ENCODE measurements around the gene C1R.

C1R gene

GRCh38 chr12:7092229-7092985 lies at the start of gene C1R:
C1R (minus strand) TSS chr12:7092445; CDS start chr12:7092388, 57 bp downstream.
- DNase-seq = no peak

DNA sequence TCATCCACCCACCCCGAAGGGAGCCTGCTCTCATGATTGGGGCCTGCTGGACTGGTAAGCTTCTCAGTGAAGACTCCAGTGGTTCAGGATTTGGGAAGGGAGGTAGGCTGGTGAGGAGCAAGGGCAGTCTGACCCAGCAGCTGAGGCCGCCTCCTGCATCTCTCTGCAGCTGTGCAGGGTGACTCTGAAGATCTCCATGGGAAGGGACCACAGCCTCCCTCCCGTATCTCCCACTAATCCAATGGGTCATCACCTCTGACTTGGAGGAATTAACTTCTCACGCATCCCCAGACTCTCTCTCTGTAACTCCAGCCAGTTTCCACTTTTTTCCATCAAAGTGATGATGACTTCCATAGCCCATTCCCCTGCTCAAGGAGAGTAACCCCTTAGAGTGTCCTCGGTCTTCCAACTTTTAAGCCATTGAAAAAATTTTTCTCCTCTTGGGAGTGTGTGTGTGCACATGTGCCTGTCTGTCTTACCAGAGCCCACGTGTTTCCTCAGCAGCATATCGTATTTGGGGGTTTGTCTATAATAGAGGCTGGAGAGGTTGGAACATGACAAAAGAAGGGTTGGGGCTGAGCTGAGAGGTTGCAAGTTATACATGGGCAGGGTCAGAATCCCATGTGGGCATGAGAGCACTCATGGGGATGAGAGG lies 49.2 kb upstream of the C1R start:
- no peak for DNase-seq

DNA sequence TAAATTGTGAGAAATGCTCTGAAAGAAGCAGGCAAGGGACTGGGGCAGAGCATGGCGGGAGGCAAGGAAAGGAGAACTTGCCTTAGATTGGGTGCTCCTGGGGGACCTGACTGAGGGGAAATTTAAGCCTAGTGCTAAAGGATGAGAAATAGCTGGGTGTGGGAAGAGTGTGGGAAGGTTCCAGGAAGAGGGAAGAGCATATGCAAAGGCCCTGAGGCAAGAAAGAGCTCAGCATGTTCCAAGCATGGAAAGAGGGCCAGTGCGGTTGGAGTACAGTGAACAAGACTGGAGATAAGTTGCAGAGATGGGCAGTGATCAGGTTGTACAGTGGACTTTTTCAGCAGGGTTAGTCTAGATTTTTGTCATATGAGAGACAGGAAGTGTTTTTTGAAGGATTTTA lies 47.0 kb upstream of the C1R start:
- DNase-seq = no peak

DNA sequence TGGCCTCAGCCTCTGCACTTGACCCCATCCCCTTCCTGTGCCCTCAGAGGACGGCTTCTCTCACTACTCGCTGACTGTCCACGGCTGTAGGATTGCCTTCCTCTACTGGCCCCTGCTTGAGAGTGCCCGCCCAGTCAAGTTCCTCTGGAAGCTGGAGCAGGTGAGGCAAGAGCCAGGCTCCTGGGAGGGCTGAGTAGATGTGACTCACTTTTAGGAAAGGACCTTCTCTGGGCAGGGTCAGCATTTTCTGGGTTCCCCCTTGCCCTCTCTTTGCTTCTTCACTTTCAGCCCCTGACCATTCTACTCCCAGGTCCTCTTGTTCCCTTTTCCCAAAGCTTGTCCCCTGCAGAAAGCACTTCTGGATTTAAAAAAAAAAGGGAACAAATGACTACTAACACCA lies 45.7 kb upstream of the C1R start:
- no peak for DNase-seq

- no peak for DNase-seq
Observed at GRCh38 chr12:7136676-7137075, 44.4 kb upstream of the C1R start.

DNA sequence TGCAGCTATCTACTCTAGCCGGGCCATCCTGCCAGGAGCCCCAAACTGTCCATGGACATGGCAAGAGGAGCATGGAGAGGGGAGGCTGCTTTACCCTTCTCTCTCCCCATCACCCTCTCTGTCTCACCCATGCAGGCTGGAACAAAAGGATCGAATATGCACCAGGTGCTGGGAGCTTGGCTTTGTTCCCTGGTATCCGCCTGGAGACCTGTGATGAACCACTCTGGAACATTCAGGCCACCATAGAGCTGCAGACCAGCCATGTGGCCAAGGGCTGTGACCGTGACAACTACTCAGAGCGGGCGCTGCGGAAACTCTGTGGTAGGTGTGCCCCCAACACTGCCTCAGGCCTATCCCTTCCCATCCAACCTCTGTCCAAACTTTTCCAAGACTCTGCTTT lies 43.8 kb upstream of the C1R start:
- DNase-seq = no peak

GRCh38 chr12:7134396-7135166 lies 42.3 kb upstream of the C1R start:
- DNase-seq = no peak

DNA sequence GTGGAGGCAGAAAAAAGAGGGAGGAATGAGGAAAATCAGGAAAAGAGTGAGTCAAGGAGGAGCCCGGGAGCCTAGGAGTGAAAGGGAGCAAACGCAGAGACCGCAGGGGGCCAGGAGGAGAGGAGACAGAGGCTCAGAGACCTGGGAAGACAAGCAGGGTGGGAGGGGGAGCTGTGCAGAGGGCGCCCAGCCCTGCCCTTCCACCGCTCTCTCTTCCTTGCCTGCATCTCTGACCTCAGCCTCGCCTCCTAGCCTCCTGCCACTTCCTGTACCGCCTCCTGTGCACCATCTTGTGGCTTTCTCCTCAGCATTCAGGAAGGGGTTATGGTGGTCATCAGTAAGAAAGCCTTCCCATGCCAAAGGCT lies 39.2 kb upstream of the C1R start:
- no peak for DNase-seq

GRCh38 chr12:7130701-7131501 lies 38.7 kb upstream of the C1R start:
- no peak for DNase-seq

DNA sequence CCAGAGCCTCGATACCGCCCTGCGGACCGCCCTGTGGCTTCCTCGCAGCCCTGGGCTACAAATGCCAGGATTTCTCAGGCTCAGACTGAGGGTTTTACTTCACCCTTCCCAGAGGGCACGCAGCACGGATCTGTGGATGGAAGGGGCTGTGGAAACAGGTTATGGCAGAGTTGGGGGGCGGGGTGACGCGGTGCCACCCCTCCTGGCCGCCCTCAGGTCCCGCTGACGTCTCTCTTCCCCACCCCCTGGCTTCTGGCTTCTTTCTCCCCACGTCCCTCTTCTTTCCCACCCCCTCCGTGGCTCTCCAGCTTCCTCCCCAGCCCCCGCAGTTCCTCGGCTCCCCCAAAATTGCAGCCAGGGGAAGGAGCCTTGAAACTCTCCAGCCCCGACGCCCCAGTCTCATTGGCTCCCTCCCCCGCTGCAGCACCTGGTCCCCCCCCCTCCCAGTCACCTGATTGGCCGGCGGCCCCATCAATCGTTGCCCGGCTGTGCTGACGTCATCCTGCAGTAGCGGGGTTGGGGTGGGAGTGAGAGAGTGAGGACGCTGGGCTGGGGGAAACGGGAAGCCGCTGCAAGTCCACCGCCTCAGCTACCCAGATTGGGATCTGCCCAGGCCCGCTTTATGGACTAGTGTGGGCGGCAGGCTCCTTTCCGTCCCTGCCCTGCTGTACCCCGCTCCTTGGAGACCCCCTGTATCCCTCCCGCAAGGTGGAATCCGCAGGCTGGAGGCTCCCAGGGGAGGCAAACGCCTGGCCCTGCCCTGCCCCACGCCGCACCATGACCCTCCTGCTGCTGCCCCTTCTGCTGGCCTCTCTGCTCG lies 37.8 kb upstream of the C1R start, which contains the start of gene CLSTN3:
CLSTN3 (plus strand) TSS at position 500 of the 820 bp plus-strand sequence; CDS start at position 778, 278 bp downstream.
- no peak for DNase-seq

DNA sequence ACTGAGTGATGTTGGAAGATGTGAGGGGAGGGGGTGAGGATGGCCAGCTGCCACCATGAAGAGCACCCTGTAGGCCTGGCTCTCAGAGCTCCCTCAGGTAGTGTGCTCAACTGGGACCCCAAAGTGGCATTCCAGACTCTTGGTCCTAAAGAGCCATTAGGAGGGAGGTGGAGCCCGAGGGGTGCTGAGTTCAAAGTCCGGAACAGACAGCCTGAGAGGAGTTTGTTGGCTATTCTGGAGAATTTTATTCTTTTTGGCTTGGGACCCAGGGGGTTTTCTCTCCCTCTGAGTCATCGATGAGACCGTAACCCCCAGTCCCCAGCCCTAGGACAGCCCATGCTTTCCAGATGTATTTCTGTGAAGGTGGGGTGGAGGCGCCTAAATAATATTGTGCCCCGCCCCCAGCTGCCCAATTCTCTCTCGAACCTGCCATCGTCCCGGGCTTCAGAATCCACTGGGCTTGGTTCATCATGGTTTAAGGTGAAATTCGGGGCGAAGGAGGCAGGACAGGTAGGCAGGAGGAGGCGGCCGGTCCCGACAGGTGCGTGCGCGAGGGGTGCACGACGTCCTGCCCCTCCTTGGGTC lies 37.1 kb upstream of the C1R start:
- DNase-seq = no peak

- no peak for DNase-seq
Observed at GRCh38 chr12:7128681-7129286, 36.5 kb upstream of the C1R start, which contains the start of gene RBP5. RBP5 (minus strand) TSS chr12:7128889; CDS start chr12:7128775, 114 bp downstream.

DNA sequence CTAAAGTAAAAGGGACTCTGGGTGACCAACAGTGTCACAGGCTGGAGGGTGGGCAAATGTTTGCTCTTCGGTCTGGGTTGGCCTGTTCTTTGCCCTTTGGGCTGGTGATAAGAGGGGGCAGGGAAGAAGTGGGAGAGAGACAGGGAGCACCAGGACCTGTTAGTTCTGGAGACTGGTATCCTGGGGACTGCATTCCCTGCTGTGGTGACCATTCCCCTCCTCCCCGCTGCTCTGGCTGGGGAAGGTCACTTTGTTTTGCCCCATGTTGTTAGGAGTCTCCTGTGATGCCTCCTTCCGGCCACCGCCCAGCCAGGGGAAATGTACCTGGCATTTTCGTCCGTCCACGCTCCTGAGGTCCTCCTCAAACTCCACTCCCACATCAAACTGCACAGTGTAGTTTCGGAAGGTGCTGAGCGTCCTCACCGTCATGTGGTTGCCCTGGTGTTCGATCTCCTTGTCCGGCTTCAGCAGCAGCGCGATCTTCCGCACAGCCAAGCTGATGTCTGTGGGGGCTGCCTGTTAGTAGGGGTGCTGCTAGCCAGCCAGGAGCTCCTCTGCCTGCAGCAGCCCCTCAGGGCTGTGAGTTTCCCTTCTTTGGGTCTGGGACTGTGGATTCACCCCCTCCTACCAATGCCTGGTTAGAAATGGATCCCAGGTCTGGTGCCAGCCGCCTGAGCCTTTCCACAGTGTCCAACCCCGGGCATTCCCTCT lies 35.8 kb upstream of the C1R start:
- no peak for DNase-seq

- no peak for DNase-seq
Observed at GRCh38 chr12:7125632-7126227, 33.5 kb upstream of the C1R start.

GRCh38 chr12:7123806-7124522 lies 31.7 kb upstream of the C1R start:
- DNase-seq = no peak

- DNase-seq = no peak
Observed at GRCh38 chr12:7122811-7123769, 30.8 kb upstream of the C1R start.

DNA sequence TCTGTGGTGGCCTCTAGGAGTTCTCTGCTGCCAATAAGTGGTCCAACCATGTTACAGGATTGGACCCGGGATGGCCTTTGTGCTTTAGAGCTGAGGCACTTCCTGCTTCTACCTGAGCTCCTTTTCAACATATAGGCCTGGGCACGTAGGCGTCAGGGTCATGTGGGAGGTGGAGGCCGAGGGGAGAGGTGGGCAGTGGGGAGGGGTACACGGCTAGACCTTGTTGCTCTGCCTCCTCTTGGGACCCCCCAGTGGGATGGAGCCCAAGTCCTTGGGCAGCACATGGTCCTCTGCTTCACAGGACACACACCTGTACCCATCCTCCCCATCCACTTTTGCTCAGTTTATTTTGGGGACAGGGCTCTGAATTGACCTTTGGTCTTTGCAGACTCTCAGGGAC lies 29.1 kb upstream of the C1R start:
- DNase-seq = no peak

GRCh38 chr12:7120166-7120565 lies 27.9 kb upstream of the C1R start:
- no peak for DNase-seq

Data from NCI-H1436 treated with DMSO at 0.1 percent for 48 hours (cell line).